ENCODE data around the gene ZG16.
"Not testable (repeated sequence)": the region's sequence is repeated elsewhere in the genome, so short reads cannot be mapped to it uniquely, and the experiment has no call there.

DNA sequence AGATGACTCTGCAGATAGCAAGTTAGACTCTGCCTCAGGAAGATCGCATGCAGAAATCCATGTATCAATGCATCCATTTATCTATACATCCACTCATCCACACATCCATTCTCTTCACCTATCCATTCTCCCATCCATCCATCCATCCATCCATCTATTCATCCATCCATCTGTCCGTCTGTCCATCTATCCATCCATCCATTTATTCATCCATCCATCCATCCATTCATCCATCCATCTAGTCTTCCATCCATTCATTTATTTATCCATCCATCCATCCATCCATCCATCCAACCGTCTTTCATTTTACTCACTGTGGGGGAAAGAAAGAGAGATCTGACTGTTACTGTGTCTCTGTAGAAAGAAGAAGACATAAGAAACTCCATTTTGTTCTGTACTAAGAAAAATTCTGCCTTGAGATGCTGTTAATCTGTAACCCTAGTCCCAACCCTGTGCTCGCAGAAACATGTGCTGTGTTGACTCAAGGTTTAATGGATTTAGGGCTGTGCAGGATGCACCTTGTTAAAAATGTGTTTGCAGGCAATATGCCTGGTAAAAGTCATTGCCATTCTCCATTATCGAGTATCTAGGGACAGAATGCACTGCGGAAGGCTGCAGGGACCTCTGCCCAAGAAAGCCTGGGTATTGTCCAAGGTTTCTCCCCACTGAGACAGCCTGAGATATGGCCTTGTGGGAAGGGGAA, 38.0 kb upstream of the ZG16 start:
- TF ChIP-seq EZH2 (optimal IDR thresholded peaks at IDR 0.05; ENCODE audit: low read depth, low read length); EZH2phosphoT487 (IDR thresholded peaks at IDR 0.05; ENCODE audit: low read length): not testable (repeated sequence)
- TF ChIP-seq, protein P1, sequence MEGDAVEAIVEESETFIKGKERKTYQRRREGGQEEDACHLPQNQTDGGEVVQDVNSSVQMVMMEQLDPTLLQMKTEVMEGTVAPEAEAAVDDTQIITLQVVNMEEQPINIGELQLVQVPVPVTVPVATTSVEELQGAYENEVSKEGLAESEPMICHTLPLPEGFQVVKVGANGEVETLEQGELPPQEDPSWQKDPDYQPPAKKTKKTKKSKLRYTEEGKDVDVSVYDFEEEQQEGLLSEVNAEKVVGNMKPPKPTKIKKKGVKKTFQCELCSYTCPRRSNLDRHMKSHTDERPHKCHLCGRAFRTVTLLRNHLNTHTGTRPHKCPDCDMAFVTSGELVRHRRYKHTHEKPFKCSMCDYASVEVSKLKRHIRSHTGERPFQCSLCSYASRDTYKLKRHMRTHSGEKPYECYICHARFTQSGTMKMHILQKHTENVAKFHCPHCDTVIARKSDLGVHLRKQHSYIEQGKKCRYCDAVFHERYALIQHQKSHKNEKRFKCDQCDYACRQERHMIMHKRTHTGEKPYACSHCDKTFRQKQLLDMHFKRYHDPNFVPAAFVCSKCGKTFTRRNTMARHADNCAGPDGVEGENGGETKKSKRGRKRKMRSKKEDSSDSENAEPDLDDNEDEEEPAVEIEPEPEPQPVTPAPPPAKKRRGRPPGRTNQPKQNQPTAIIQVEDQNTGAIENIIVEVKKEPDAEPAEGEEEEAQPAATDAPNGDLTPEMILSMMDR (IDR thresholded peaks at IDR 0.05; ENCODE audit: low read length) = not testable (repeated sequence)

All from MM.1S (cell line).